HG02571 (cell line): ENCODE measurements around the gene IDUA.
"Not testable (repeated sequence)": the region's sequence is repeated elsewhere in the genome, so short reads cannot be mapped to it uniquely, and the experiment has no call there.

Source experiments
- ATAC-seq: cut with Tn5 transposase; IDR thresholded peaks from one replicate; pipeline ENCODE4 v1.9.1; 2021; ENCODE audit warnings: mild to moderate bottlenecking, moderate library complexity; ENCODE audit not compliant: unreplicated experiment

The IDUA gene

DNA sequence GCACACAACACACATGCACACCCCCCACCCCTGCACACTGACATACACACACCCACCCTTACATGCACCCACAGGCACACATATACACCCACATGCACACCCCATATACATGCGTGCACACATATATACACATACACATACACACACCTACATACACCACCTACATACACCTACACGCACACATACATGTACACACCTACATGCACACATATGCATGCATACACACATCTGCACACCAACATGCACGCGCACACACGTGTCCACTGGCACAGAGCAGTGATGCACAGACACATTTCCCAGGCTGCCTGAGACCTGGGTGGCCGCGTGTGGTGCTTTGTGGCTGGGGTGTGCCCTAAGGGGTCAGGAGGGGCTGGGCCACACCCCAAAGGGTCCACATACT lies 56.3 kb downstream of the IDUA start:
- ATAC-seq = no peak

GRCh38 chr4:1043651-1044468 lies 57.0 kb downstream of the IDUA start:
- no peak for ATAC-seq

DNA sequence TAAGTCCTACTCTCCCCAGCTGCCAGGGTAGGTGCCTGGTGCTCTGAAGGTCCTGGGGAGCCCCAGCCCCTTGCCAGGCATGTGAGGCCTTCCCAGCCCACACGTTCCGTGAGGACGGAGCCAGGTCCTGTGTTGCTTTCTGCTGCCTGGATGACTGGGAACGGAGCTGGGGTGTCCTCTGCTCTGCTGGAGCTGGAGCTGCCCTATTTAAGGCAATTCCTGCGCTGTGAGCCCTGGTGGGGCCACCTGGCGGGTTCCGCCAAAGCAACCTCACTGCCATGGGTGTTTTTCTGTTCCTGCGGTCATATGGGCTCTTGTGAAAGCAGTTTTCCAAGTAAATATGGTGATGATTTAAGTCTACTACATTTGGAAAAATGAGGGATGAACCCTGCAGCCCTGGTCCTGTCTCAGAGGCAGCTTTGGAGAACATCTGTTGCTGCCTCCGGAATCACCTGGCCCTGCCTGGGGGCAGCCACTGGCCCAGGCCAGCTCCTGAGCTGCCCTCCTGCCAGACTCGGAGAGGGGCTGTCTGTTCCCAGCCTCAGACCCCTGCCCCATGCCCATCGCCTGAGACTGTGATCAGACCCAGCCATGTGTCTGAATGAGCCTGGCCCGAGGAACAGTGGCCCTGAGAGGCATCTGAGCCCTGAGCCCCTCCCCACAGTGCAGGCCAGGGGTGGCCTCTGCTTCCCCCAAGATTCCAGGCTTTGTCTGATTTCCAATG lies 57.8 kb downstream of the IDUA start:
- no peak for ATAC-seq

DNA sequence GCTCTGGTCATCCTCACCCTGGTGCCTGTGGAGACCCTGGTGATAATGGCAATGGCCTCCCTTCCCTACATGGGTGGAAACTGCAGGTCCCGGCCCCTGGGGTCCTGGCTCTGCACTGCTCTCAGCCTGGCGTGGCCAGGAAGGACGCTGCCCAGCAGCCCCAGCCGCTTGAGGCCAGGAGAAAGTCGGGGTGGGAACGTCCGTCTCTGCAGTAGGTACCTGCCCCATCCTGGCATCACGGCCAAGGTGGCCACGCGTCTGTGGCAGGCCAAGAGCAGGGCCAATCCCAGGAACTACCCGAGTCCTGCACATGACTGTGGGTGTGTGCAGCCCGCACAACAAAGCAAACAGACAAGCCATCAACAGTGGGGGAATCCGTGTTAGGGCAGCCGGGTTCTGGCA lies 58.4 kb downstream of the IDUA start:
- ATAC-seq = no peak

DNA sequence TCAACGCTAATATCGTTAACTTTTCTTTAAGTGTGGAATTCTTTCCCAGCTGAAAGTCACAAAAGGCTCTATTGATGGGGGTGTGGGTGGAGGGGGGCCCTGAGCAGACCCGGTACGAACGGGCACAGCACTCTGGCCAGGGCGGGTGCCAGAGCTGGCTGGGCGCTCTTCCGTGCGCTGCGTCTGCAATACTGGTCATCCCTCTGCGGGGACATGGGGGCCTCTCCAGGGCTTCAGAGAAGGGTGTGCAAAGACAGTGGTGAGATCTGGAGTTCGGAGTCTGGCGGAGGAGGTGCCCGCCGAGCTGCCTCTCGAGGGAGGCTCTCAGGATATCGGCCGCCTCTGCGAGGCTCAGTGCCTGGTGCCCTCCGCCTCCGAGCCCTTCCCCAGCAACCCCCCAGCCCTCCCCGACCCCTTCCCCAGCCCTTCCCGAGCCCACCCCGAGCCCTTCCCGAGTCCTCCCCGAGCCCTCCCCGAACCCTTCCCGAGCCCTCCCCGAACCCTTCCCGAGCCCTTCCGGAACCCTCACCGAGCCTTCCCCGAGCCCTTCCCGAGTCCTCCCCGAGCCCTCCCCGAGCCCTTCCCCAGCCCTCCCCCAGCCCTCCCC lies 58.9 kb downstream of the IDUA start:
- ATAC-seq = no peak

DNA sequence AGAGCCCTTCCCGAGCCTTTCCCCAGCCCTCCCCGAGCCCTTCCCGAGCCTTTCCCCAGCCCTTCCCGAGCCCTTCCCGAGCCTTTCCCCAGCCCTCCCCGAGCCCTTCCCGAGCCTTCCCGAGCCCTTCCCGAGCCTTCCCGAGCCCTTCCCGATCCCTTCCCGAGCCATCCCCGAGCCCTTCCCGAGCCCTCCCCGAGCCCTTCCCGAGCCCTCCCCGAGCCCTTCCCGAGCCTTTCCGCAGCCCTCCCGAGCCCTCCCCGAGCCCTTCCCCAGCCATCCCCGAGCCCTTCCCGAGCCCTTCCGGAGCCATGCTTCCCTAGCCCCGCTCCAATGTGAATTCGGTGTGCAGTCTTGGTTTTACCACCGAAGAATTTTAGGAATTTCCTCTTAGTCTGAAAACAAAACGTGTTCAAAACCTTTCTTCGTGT lies 59.8 kb downstream of the IDUA start:
- ATAC-seq = not testable (repeated sequence)

DNA sequence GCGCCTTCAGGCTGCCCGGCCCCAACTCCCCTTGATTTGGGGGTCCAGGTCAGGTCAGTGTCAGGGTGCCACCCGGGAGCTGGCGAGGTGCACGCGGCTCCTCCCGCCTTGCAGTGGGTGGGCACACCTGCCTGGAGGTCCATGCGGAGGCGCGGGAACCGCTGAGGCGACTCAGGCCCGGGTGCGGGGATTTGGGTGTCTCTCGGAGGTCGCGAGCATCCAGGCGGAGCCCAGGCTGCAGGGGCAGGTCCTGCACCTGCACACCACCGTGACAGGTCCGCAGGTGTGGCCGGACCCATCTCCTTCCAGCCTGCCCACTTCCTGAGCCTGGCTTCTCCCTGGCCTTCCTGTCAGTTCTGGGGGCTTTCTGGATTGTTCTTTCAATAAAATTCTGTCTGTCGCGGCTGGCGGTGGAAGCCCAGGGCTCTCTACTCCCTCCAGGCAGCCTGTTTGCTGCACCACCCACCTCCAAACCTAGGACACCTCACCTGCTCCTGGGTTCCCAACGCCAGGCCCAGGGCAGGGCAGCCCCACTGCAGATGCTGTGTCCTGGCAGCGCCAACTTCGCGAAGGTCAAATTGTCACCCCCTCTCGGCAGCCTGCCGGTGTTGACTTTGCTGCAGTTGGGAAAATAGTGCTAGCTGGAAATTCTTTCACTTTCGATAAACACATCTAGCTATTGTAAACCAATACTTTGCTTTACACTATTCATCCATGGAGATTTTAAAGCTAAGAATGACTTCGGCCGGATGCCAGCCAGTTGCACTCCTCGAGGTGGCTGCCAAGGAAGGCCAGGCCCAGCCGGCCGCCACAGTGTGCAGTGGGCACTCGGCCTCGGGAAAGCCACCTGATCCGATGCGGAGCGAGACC lies 60.5 kb downstream of the IDUA start:
- no peak for ATAC-seq

DNA sequence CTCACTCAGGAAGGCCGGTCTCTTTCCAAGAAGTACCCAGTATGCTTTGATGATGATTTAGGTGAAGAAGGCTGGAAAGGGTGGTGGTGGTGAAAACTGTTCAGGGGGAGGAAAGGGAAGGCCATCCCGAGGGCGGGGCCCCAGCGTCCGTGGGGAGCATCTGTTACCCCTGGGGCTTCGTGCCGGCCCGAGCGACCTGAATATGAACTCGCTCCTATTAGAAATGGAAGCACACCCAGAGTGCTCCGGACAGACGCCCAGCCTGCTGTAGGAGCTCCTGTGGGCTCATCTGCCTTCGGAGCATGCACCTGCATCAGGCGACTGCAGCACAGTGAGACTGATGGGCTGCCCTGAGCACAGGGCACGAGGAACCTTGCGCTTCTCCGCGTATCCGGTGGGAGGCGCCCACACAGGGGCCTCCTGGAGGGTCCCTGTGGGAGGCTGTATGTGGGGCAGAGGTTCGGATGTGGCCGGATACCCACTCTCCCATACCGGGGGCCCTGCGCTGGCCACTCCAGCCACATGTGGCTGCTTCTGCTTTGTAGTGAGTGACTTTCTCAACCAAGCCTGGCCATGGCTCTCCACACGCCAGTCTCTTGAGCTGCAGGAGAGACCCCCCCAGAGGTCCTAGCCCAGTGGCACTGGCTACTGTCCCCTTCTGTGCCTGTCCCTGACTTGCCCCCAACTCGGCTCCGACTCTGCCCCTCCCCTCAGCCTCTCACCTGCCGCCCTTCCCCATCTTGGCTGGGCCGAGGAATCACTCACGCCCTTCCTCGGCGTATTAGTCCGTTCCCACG lies 61.3 kb downstream of the IDUA start:
- ATAC-seq = no peak

DNA sequence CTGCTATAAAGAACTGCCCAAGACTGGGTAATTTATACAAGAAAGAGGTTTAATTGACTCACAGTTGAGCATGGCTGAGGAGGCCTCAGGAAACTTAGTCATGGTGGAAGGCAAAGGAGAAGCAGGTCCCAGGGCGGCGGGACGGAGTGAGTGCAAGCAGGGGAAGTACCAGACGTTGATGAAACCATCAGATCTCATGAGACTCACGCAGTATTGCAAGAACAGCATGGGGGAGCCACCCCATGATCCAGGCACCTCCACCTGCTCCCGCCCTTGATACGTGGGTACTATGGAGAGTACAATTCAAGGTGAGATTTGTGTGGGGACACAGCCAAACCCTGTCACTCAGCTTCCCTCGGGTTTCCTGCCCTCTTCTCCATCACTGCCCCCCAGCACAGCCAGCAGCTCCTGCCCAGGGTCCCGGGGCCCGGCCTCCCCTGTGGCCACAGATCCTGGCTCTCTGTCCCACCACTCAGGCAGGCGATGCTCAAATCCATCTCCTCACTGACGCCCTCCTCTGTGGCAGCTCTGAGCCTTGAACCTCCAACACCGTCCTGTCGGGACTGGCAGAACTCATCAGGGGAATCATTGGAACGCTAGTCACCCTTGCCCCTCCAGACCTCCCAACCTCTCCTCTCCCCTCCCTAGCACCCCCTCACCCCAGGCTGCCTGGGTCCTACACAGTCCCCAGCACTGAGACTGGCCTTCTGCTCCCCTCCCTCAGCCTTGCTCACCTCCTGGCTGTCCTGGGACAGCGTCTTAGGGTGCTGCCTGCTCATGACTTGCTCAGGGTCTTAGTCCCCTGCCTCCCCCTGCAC lies 62.1 kb downstream of the IDUA start:
- no peak for ATAC-seq

DNA sequence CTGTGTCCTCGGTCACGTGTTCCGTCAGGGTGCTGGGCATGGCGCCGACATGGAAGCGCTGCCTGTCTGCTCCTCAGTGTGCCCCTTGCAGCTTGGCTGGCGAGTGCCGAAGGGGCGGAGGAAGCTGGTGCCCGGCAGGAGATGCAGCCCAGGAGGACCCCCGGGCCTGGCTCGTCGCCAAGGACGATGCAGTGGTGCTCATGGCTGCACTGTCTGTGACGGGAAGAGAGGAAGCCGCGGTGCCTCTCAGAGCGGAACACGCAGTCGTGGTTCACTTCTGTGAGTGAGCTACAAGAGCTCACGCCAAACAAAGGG lies 62.7 kb downstream of the IDUA start:
- no peak for ATAC-seq

- ATAC-seq = no peak
Observed at GRCh38 chr4:1050486-1051213, 63.8 kb downstream of the IDUA start.

DNA sequence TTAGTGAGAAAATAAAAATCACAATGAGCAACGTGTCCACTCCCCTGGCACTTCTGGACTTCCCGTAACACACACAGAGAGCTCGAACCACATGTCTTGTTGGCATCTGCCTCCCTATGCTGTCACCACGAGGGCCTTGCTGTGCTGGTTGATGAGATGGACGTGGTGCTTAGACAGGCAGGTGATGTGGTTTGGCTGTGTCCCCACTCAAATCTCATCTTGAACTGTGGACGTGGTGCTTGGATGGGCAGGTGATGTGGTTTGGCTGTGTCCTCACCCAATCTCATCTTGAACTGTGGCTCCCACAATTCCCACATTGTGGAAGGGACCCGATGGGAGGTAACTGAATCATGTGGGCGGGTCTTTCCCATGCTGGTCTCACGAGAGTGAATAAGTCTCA lies 64.6 kb downstream of the IDUA start:
- no peak for ATAC-seq

DNA sequence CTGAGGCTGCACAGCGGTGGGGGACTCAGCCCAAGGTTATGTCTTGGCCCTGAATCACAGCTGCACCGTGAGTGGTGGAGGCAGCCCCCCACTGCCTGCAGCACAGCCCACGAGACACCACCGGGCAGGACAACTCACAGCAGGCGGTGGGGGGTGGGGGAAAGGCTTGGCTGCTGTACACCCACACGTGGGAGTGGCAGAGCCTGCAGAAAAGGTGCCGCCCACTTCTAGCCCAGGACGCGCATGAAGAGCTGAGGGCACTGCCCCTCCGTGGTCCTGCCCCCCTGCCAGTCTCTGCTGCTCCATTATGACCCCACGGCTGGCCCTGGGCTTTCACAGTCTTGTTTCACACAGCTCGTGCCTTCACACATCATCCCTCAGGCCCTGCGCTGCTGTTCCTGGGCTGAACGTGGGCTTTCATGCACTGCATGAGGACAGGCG lies 65.4 kb downstream of the IDUA start:
- no peak for ATAC-seq

DNA sequence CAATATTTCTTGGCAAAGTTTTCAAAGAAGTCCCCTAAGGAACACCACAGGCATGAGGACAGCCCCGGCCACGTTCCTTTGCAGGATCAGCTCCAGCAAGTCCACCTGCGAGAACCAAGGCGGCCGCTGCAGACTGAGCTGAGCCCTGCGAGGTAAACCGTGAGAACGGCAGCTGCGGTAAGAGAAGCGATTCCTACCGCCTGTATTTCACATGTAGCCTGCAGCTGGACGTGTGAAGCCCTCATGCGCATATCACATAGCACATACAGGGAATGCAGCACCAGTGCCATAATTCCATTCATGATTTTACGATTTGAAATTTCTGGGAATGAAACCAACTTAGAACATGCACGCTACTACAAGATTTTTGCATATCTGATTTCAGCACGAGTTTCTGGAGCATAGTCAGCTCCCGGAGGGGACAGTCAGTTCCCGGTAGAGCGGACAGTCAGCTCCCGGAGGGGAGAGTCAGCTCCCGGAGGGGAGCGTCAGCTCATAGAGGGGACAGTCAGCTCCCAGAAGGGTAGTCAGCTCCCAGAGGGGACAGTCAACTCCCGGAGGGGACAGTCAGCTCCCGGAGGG lies 66.3 kb downstream of the IDUA start:
- ATAC-seq = no peak

GRCh38 chr4:1053891-1054290 lies 67.0 kb downstream of the IDUA start:
- ATAC-seq = not testable (repeated sequence)
